Body of pancreas (tissue), 4 donors: ENCODE measurements around the gene LNX1. TPM values are rescaled to one million over a fixed set of nuclear protein-coding genes. Genes with fewer than 3 reads are reported as not detected.

Experiments
- ATAC-seq: fragments of 150-250 bp; one replicate; pipeline ENCODE4 v1.9.1; 2016
- DNase-seq, 4 donors: peaks; one replicate each; pipeline ENCODE4 v3.0.0-alpha.2; 2019
- H3K27ac ChIP-seq, 4 donors: fragments of 200-600 bp; sonication (generic); 1 replicate in 3 of 4; 2 replicates in 1 of 4; pipeline versions ENCODE4 v1.5.1 to v1.6.1; 2016 to 2019; ENCODE audit warnings: mild to moderate bottlenecking in 1 of 4, mixed read lengths in 1 of 4, moderate library complexity in 1 of 4
- H3K27me3 ChIP-seq, 2 donors: fragments of 200-600 bp; sonication (generic); one replicate each; pipeline ENCODE4 v1.6.0; 2016; ENCODE audit warnings: mild to moderate bottlenecking in 1 of 2
- H3K36me3 ChIP-seq, 2 donors: fragments of 200-600 bp; sonication (generic); replicated peaks in 1 of 2; 2 replicates each; pipeline ENCODE4 v1.5.1; 2016; ENCODE audit warnings: low read depth in 2 of 2; ENCODE audit not compliant: insufficient read depth in 1 of 2
- H3K4me1 ChIP-seq: fragments of 200-600 bp; sonication (generic); one replicate; pipeline ENCODE4 v1.6.0; 2016
- H3K4me3 ChIP-seq, 2 donors: fragments of 200-600 bp; sonication (generic); 1 replicate in 1 of 2; 2 replicates in 1 of 2; pipeline ENCODE4 v1.5.1; 2016 to 2019
- H3K9me3 ChIP-seq, 3 donors: fragments of 200-600 bp; sonication (generic); 1 replicate in 2 of 3; 2 replicates in 1 of 3; pipeline ENCODE4 v1.5.1; 2016
- POLR2A ChIP-seq, 3 donors: fragments of 450-650 bp; IDR thresholded peaks; one replicate each; pipeline ENCODE4 v1.6.1; 2016; ENCODE audit warnings: antibody characterized with exemption in 3 of 3, mild to moderate bottlenecking in 2 of 3
- WGBS, 2 donors: methylation state at CpG; one replicate each; pipeline ENCODE4 v1.1.5; 2017; 5-methylcytosine and 5-hydroxymethylcytosine counted together
- intact Hi-C: fragments of 100-400 bp; cut with DNase I; formaldehyde crosslinking; loops from one replicate; pipeline ENCODE4 v1.15.1; 2023
- total RNA-seq, 2 donors: library from RNA; depleted of rRNA; stranded (reverse); fragments of >200 nt; gene quantifications; one replicate each; pipeline ENCODE4 v1.1.0, GENCODE V29; 2016
- TF ChIP-seq, protein P1 (sequence below), 7 experiments: fragments of 450-650 bp in 4 of 7; fragments of 200-600 bp in 3 of 7; sonication (generic) in 3 of 7; IDR thresholded peaks; one replicate each; pipeline ENCODE4 v1.5.1; 2016 to 2019; ENCODE audit warnings: antibody characterized with exemption in 7 of 7

Gene LNX1
- total RNA-seq, 2 donors from 2014 or later, result 15.2 to 17.1 TPM

- Histone ChIP-seq H3K9me3 (no peaks in the 10 kb centered on the region), H3K27me3 (no peaks in the 10 kb centered on the region), H3K4me3 (no peak overlapping the region), H3K36me3 (no peaks in the 10 kb centered on the region), H3K27ac (no peak overlapping the region), H3K4me1 (peaks cover 9% of the 10 kb centered on the region)
- WGBS, 2 donors, result 97 to 100% methylated on average over 1 of the region's 1 CpG
- DNase-seq, result no peak
- intact Hi-C loops, result no loop called here
- ATAC-seq, result peak; percentile 33
- TF ChIP-seq, protein P1, sequence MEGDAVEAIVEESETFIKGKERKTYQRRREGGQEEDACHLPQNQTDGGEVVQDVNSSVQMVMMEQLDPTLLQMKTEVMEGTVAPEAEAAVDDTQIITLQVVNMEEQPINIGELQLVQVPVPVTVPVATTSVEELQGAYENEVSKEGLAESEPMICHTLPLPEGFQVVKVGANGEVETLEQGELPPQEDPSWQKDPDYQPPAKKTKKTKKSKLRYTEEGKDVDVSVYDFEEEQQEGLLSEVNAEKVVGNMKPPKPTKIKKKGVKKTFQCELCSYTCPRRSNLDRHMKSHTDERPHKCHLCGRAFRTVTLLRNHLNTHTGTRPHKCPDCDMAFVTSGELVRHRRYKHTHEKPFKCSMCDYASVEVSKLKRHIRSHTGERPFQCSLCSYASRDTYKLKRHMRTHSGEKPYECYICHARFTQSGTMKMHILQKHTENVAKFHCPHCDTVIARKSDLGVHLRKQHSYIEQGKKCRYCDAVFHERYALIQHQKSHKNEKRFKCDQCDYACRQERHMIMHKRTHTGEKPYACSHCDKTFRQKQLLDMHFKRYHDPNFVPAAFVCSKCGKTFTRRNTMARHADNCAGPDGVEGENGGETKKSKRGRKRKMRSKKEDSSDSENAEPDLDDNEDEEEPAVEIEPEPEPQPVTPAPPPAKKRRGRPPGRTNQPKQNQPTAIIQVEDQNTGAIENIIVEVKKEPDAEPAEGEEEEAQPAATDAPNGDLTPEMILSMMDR (IDR thresholded peaks at IDR 0.05), result no peak
- TF ChIP-seq POLR2A (IDR thresholded peaks at IDR 0.05), result no peak
These were observed 31.5 kb upstream of the LNX1 start for GRCh38 chr4:53622739-53623151.

DNA sequence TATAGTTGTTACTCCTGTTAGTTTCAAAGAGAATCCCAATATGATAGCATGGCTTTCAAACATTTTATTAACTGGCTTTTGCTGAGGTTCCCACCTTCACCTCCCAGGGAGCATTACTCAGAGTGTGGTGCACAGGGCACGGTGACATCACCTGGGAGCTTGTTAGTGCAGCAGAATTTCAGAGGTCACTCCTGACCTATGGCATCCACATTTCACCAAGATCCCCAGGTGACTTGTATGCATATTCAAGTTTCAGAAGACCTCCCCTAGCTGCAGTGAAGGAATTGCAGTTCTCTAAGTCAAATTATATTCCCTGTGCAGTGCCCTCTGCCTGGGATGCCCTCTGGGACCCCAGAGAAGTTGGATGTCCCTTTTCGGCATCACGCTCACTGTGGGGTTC is 29.7 kb upstream of the LNX1 start:
- TF ChIP-seq, protein P1 (IDR thresholded peaks at IDR 0.05), result no peak
- no peak for TF ChIP-seq POLR2A (IDR thresholded peaks at IDR 0.05)
- H3K36me3 ChIP-seq, result no peaks in the 10 kb centered on the region
- H3K27ac ChIP-seq, result no peak overlapping the region
- peaks cover 26% of the 10 kb centered on the region for H3K4me1 ChIP-seq
- H3K27me3 ChIP-seq, result no peaks in the 10 kb centered on the region
- WGBS, 2 donors, result 87 to 89% methylated on average over 3 of the region's 3 CpGs
- intact Hi-C loops, result no loop called here
- no peak for DNase-seq
- H3K9me3 ChIP-seq, result no peaks in the 10 kb centered on the region
- H3K4me3 ChIP-seq, result no peak overlapping the region
- ATAC-seq, result no peak

- no peaks in the 10 kb centered on the region for H3K27me3 ChIP-seq
- no peak overlapping the region for H3K4me3 ChIP-seq
- TF ChIP-seq, protein P1 (IDR thresholded peaks at IDR 0.05), result no peak
- no peak for TF ChIP-seq POLR2A (IDR thresholded peaks at IDR 0.05)
- no peak for DNase-seq
- intact Hi-C loops, result no loop called here
- H3K4me1 ChIP-seq, result peaks cover 29% of the 10 kb centered on the region
- no peak overlapping the region for H3K27ac ChIP-seq
- no peak for ATAC-seq
- H3K9me3 ChIP-seq, result no peaks in the 10 kb centered on the region
- WGBS, 2 donors, result 87 to 91% methylated on average over 3 of the region's 3 CpGs
- H3K36me3 ChIP-seq, result no peaks in the 10 kb centered on the region
These were observed 28.1 kb upstream of the LNX1 start for GRCh38 chr4:53619431-53619830.

GRCh38 chr4:53618321-53618720 is 27.0 kb upstream of the LNX1 start:
- intact Hi-C loops, result no loop called here
- peaks cover 29% of the 10 kb centered on the region for H3K4me1 ChIP-seq
- DNase-seq (no peak), ATAC-seq (no peak)
- 13 to 30% methylated on average over 1 of the region's 1 CpG for WGBS, 2 donors
- H3K36me3 ChIP-seq, result no peaks in the 10 kb centered on the region
- no peak overlapping the region for H3K4me3 ChIP-seq
- H3K27me3 ChIP-seq, result no peaks in the 10 kb centered on the region
- H3K9me3 ChIP-seq, result peaks cover 0 to 2% (median 0%) of the 10 kb centered on the region in 3 donors
- TF ChIP-seq, protein P1 (IDR thresholded peaks at IDR 0.05), result no peak
- TF ChIP-seq POLR2A (IDR thresholded peaks at IDR 0.05), result no peak
- H3K27ac ChIP-seq, result peak overlapping the region in 3 of 4 donors; percentile 25 to 73 (median 34)

- DNase-seq (no peak), ATAC-seq (no peak)
- Histone ChIP-seq H3K4me3 (no peak overlapping the region), H3K27ac (peak overlapping the region in 3 of 4 donors; percentile 60 to 73 (median 61)), H3K27me3 (no peaks in the 10 kb centered on the region), H3K4me1 (peaks cover 29% of the 10 kb centered on the region), H3K36me3 (no peaks in the 10 kb centered on the region), H3K9me3 (peaks cover 0 to 3% (median 0%) of the 10 kb centered on the region in 3 donors)
- TF ChIP-seq, protein P1 (IDR thresholded peaks at IDR 0.05), result no peak
- no peak for TF ChIP-seq POLR2A (IDR thresholded peaks at IDR 0.05)
- intact Hi-C loops, result no loop called here
These were observed 25.9 kb upstream of the LNX1 start for GRCh38 chr4:53617101-53617680.
